Stomach (tissue), 9 donors: Measurements from ENCODE around the gene PSMD9. TPM values are rescaled to one million over a fixed set of nuclear protein-coding genes. Genes with fewer than 3 reads are reported as not detected.

Experiments used
- DNase-seq, 2 donors: peaks; one replicate each; pipeline versions ENCODE4 v3.0.0 to v3.0.0-alpha.2; 2013 to 2019
- H3K27ac ChIP-seq, 5 donors: fragments of 200-600 bp in 4 of 5; sonication (generic) in 4 of 5; one replicate each; pipeline ENCODE4 v1.5.1; 2013 to 2019; ENCODE audit warnings: mild to moderate bottlenecking in 1 of 5, moderate library complexity in 1 of 5
- H3K27me3 ChIP-seq, 3 donors: fragments of 200-600 bp; sonication (generic); one replicate each; pipeline ENCODE4 v1.5.1; 2017 to 2019; ENCODE audit warnings: mixed run types in 1 of 3
- H3K36me3 ChIP-seq, 4 donors: fragments of 200-600 bp; sonication (generic); 1 replicate in 3 of 4; 2 replicates in 1 of 4; pipeline ENCODE4 v1.5.1; 2016 to 2019
- H3K4me1 ChIP-seq, 4 donors: fragments of 200-600 bp; sonication (generic); one replicate each; pipeline ENCODE4 v1.5.1; 2016 to 2019
- H3K4me3 ChIP-seq, 4 donors: fragments of 200-600 bp; sonication (generic) in 3 of 4; one replicate each; pipeline ENCODE4 v1.5.1; 2016 to 2019; ENCODE audit warnings: mild to moderate bottlenecking in 1 of 4
- H3K9me3 ChIP-seq, 4 donors: fragments of 200-600 bp; sonication (generic); one replicate each; pipeline ENCODE4 v1.5.1; 2016 to 2019
- CTCF ChIP-seq, 7 experiments: fragments of 450-650 bp in 4 of 7; fragments of 200-600 bp in 3 of 7; sonication (generic) in 3 of 7; IDR thresholded peaks; one replicate each; pipeline ENCODE4 v1.5.1; 2016 to 2019; ENCODE audit warnings: antibody characterized with exemption in 7 of 7, control low read depth in 2 of 7, mild to moderate bottlenecking in 1 of 7
- EP300 ChIP-seq: sonication (generic); formaldehyde crosslinking; IDR thresholded peaks from one replicate; pipeline ENCODE4 v1.6.1; 2017; ENCODE audit warnings: antibody characterized with exemption
- POLR2A ChIP-seq, 4 donors: fragments of 450-650 bp; IDR thresholded peaks; one replicate each; pipeline ENCODE4 v1.6.1; 2016; ENCODE audit warnings: antibody characterized with exemption in 4 of 4, control low read depth in 2 of 4, mild to moderate bottlenecking in 1 of 4, moderate library complexity in 1 of 4
- POLR2AphosphoS5 ChIP-seq, 3 donors: sonication (generic); formaldehyde crosslinking; IDR thresholded peaks; one replicate each; pipeline ENCODE4 v1.6.1; 2016; ENCODE audit warnings: antibody characterized with exemption in 3 of 3
- WGBS, 5 donors: extraction: QIAGEN DNeasy Blood & Tissue Kit in 3 of 5; methylation state at CpG; one replicate each; pipeline versions ENCODE4 v1.1.5 to v1.1.7; 2013 to 2018; 5-methylcytosine and 5-hydroxymethylcytosine counted together
- intact Hi-C: fragments of 100-400 bp; cut with DNase I; formaldehyde crosslinking; loops from one replicate; pipeline ENCODE4 v1.15.1; 2023; ENCODE audit warnings: low total_unique reads
- polyA plus RNA-seq, 3 donors: library from polyadenylated mRNA; stranded (reverse); fragments of 200-250 nt; gene quantifications; one replicate each; pipeline ENCODE4 v1.2.3, GENCODE V29; 2013
- total RNA-seq, 5 donors: library from RNA; depleted of rRNA; stranded (reverse); fragments of >200 nt; gene quantifications; one replicate each; pipeline versions ENCODE4 v1.1.0 to v1.2.3, GENCODE V29; 2014 to 2016
- donor health status: healthy with polysubstance abuse.
- donor health status: Bipolar disorder and iron deficiency.
- donor health status: healthy.

The PSMD9 gene
- total and polyA plus RNA-seq, 8 donors: 2.9 to 97.3 (median 30.6) TPM

GRCh38 chr12:121947981-121948380 is 59.4 kb downstream of the PSMD9 start:
- no peak overlapping the region for H3K4me3 ChIP-seq
- no peak for TF ChIP-seq EP300
- TF ChIP-seq CTCF (IDR thresholded peaks at IDR 0.05): no peak
- no peak for TF ChIP-seq POLR2A (IDR thresholded peaks at IDR 0.05)
- no peak for TF ChIP-seq POLR2AphosphoS5 (IDR thresholded peaks at IDR 0.05)
- DNase-seq: no peak
- H3K9me3 ChIP-seq: no peaks in the 10 kb centered on the region
- H3K36me3 ChIP-seq: peaks cover 0 to 5% (median 0%) of the 10 kb centered on the region in 4 donors
- no peaks in the 10 kb centered on the region for H3K27me3 ChIP-seq
- no peak overlapping the region for H3K27ac ChIP-seq
- 46 to 64% (median 53%) methylated on average over 2 of the region's 2 CpGs for WGBS, 5 donors
- intact Hi-C loops: no loop called here
- H3K4me1 ChIP-seq: no peaks in the 10 kb centered on the region

- Histone ChIP-seq H3K36me3 (no peaks in the 10 kb centered on the region), H3K4me1 (no peaks in the 10 kb centered on the region), H3K27ac (no peak overlapping the region), H3K4me3 (no peak overlapping the region), H3K27me3 (no peaks in the 10 kb centered on the region), H3K9me3 (no peaks in the 10 kb centered on the region)
- 68 to 77% (median 71%) methylated on average over 4 of the region's 4 CpGs for WGBS, 5 donors
- intact Hi-C loops: no loop called here
- TF ChIP-seq POLR2A (IDR thresholded peaks at IDR 0.05): no peak
- TF ChIP-seq CTCF (IDR thresholded peaks at IDR 0.05): no peak
- TF ChIP-seq EP300: no peak
- TF ChIP-seq POLR2AphosphoS5 (IDR thresholded peaks at IDR 0.05): no peak
- peak in 1 of 2 donors; percentile 23 for DNase-seq
Observed at GRCh38 chr12:121949648-121950397, 61.2 kb downstream of the PSMD9 start.

DNA sequence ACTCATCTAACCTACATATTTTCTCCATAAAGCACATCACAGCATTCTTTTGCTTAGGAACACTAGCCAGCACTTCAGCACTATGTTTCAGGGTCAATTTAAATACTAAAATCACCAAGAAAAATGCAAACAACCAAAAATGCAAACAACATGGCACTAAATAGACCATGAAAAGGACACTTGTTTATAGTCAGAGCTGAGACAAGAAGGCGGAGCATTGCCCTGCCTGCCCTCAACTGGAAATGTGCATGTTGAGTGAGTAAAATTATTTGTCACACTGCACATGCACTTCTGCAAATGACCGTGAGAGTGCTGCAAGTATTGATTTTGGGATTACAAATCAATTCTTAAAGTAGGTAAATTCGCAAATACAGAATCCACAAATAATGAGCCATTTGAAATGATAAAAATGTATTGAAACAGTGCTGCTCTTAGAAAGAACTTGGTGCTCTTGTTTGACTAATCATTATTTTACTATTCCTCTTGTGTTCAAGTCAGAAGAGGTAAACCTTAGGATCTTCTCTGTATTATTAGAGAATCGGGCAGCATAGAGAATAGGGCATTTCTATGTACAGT is 64.6 kb downstream of the PSMD9 start:
- no peak for TF ChIP-seq POLR2AphosphoS5 (IDR thresholded peaks at IDR 0.05)
- TF ChIP-seq POLR2A (IDR thresholded peaks at IDR 0.05): no peak
- TF ChIP-seq CTCF (IDR thresholded peaks at IDR 0.05): no peak
- Histone ChIP-seq H3K27ac (no peak overlapping the region), H3K27me3 (no peaks in the 10 kb centered on the region), H3K36me3 (no peaks in the 10 kb centered on the region), H3K4me3 (no peak overlapping the region), H3K9me3 (no peaks in the 10 kb centered on the region), H3K4me1 (no peaks in the 10 kb centered on the region)
- intact Hi-C loops: no loop called here
- no peak for DNase-seq
- WGBS, 5 donors: 67 to 84% (median 81%) methylated on average over 4 of the region's 4 CpGs

- intact Hi-C loops: no loop called here
- H3K27ac ChIP-seq: no peak overlapping the region
- H3K27me3 ChIP-seq: no peaks in the 10 kb centered on the region
- WGBS, 5 donors: 23 to 45% (median 31%) methylated on average over 3 of the region's 3 CpGs
- no peaks in the 10 kb centered on the region for H3K9me3 ChIP-seq
- no peaks in the 10 kb centered on the region for H3K4me1 ChIP-seq
- TF ChIP-seq CTCF (IDR thresholded peaks at IDR 0.05): no peak
- TF ChIP-seq POLR2AphosphoS5 (IDR thresholded peaks at IDR 0.05): no peak
- no peak overlapping the region for H3K4me3 ChIP-seq
- peak in 1 of 2 donors; percentile 34 for DNase-seq
- H3K36me3 ChIP-seq: no peaks in the 10 kb centered on the region
Observed at GRCh38 chr12:121953695-121954094, 65.1 kb downstream of the PSMD9 start.
